K562 (cell line): Measurements from ENCODE around the gene FOXJ1. TPM values are rescaled to one million over a fixed set of nuclear protein-coding genes. Genes with fewer than 3 reads are reported as not detected.

Source experiments
- BRCA1 ChIP-seq, 2 experiments: fragments of 450-650 bp in 1 of 2; sonication (generic) in 1 of 2; formaldehyde crosslinking in 1 of 2; IDR thresholded peaks; 2 replicates each; pipeline versions ENCODE4 v1.5.0 to v1.6.1; 2017 to 2020; ENCODE audit warnings: mild to moderate bottlenecking in 1 of 2, missing genetic modification reagents in 1 of 2
- CREB1 ChIP-seq, 2 experiments: sonication (generic) in 1 of 2; formaldehyde crosslinking in 1 of 2; IDR thresholded peaks; 2 replicates each; pipeline versions ENCODE4 v1.6.1 to v1.8.0; 2012 to 2022; ENCODE audit warnings: inconsistent platforms in 1 of 2, mild to moderate bottlenecking in 1 of 2, missing genetic modification reagents in 1 of 2, moderate library complexity in 1 of 2
- CXXC5 ChIP-seq: fragments of 250-450 bp; sonication (Bioruptor Pico); IDR thresholded peaks from 2 replicates; pipeline ENCODE4 v1.8.0; 2022; ENCODE audit warnings: inconsistent platforms, mild to moderate bottlenecking, moderate library complexity
- ELF2 ChIP-seq: fragments of 250-450 bp; sonication (Bioruptor Pico); IDR thresholded peaks from 2 replicates; pipeline ENCODE4 v1.5.0; 2021; ENCODE audit warnings: mild to moderate bottlenecking
- KLF6 ChIP-seq: fragments of 250-450 bp; sonication (Bioruptor Pico); IDR thresholded peaks from 2 replicates; pipeline ENCODE4 v1.4.0; 2020; ENCODE audit warnings: mild to moderate bottlenecking, moderate library complexity, borderline replicate concordance
- MCM5 ChIP-seq: fragments of 450-650 bp; IDR thresholded peaks from 2 replicates; pipeline ENCODE4 v1.6.1; 2016; ENCODE audit warnings: low read depth
- MEF2D ChIP-seq: conservative IDR thresholded peaks from 2 replicates; pipeline ENCODE4 v1.6.1; 2016; ENCODE audit warnings: low read depth, missing genetic modification characterization, missing compliant biosample characterization
- MTA2 ChIP-seq: fragments of 450-650 bp; IDR thresholded peaks from 2 replicates; pipeline ENCODE4 v1.6.1; 2016; ENCODE audit warnings: low read depth
- NFXL1 ChIP-seq: fragments of 450-650 bp; formaldehyde crosslinking; IDR thresholded peaks from 2 replicates; pipeline ENCODE4 v1.4.0; 2021; ENCODE audit warnings: mild to moderate bottlenecking
- PHB ChIP-seq: fragments of 250-450 bp; sonication (Bioruptor Pico); IDR thresholded peaks from 2 replicates; pipeline ENCODE4 v1.5.0; 2021
- PML ChIP-seq: IDR thresholded peaks from 2 replicates; pipeline ENCODE4 v1.6.1; 2012; ENCODE audit warnings: low read length, inconsistent platforms
- POLR2AphosphoS5 ChIP-seq: IDR thresholded peaks from 2 replicates; pipeline ENCODE4 v1.6.1; 2011; ENCODE audit warnings: mild to moderate bottlenecking, low read depth, low read length, moderate library complexity; ENCODE audit not compliant: control insufficient read depth, insufficient read depth
- PTTG1 ChIP-seq: fragments of 450-650 bp; IDR thresholded peaks from 2 replicates; pipeline ENCODE4 v1.6.1; 2016; ENCODE audit warnings: low read depth, mild to moderate bottlenecking, missing genetic modification characterization, missing compliant biosample characterization
- TRIM24 ChIP-seq, 2 experiments: fragments of 450-650 bp; IDR thresholded peaks; 2 replicates each; pipeline ENCODE4 v1.6.1; 2016
- ZKSCAN8 ChIP-seq: fragments of 200-800 bp; sonication (Bioruptor generic); IDR thresholded peaks from 2 replicates; pipeline ENCODE4 v1.6.1; 2016; ENCODE audit warnings: missing genetic modification characterization, missing compliant biosample characterization
- ZNF124 ChIP-seq: sonication (generic); formaldehyde crosslinking; IDR thresholded peaks from 2 replicates; pipeline ENCODE4 v1.8.1; 2022; ENCODE audit warnings: missing genetic modification reagents
- ZNF23 ChIP-seq: fragments of 250-450 bp; sonication (Bioruptor Pico); IDR thresholded peaks from 2 replicates; pipeline ENCODE4 v1.4.0; 2020; ENCODE audit warnings: mild to moderate bottlenecking
- ZNF253 ChIP-seq: fragments of 250-450 bp; sonication (Bioruptor Pico); conservative IDR thresholded peaks from 2 replicates; pipeline ENCODE4 v1.6.1; 2021; ENCODE audit warnings: mild to moderate bottlenecking
- ZNF583 ChIP-seq: fragments of 250-450 bp; sonication (Bioruptor Pico); IDR thresholded peaks from 2 replicates; pipeline ENCODE4 v1.4.0; 2020
- ZNF830 ChIP-seq: fragments of 250-450 bp; sonication (Bioruptor Pico); IDR thresholded peaks from 2 replicates; pipeline ENCODE4 v1.5.0; 2021; ENCODE audit warnings: mild to moderate bottlenecking
- polyA plus RNA-seq, 8 experiments: library from polyadenylated mRNA; depleted of rRNA in 4 of 8; stranded (reverse) in 5 of 8; unstranded in 3 of 8; fragments of >200 nt; fragmentation: Nextera tagmentation in 2 of 8; fragmentation: Illumina TruSeq in 1 of 8; extraction: Ambion mirVana in 2 of 8; extraction: Trizol in 1 of 8; gene quantifications; 2 replicates each; pipeline versions ENCODE4 v1.2.1 to v1.2.3, GENCODE V29; 2011 to 2014; ENCODE audit warnings: inconsistent platforms in 1 of 8, missing spikeins in 1 of 8
- total RNA-seq, 7 experiments: library from RNA; depleted of rRNA in 6 of 7; stranded (reverse); fragments of >200 nt in 6 of 7; fragmentation: Illumina TruSeq in 2 of 7; extraction: Trizol in 2 of 7; gene quantifications; 2 replicates each; pipeline versions ENCODE4 v1.2.1 to v1.2.3, GENCODE V29; 2011 to 2021; ENCODE audit warnings: low replicate concordance in 1 of 7
- TF ChIP-seq, protein P1 (sequence below): fragments of 250-450 bp; sonication (Bioruptor Pico); IDR thresholded peaks from 2 replicates; pipeline ENCODE4 v1.5.0; 2021; ENCODE audit warnings: mild to moderate bottlenecking, moderate library complexity
- TF ChIP-seq, protein P2 (sequence below): sonication (generic); formaldehyde crosslinking; IDR thresholded peaks from 2 replicates; pipeline ENCODE4 v1.8.0; 2022; ENCODE audit warnings: mild to moderate bottlenecking, missing genetic modification reagents
- TF ChIP-seq, protein P3 (sequence below): IDR thresholded peaks from 2 replicates; pipeline ENCODE4 v1.6.1; 2012; ENCODE audit warnings: low read depth, low read length, improper control_type of control experiment, borderline replicate concordance

FOXJ1 gene
- total and polyA plus RNA-seq, 9 of the 15 experiments (the other 6 are each of a cell fraction or from before 2014, with no cell fraction given), result 0.07 TPM; not detected in 8

DNA sequence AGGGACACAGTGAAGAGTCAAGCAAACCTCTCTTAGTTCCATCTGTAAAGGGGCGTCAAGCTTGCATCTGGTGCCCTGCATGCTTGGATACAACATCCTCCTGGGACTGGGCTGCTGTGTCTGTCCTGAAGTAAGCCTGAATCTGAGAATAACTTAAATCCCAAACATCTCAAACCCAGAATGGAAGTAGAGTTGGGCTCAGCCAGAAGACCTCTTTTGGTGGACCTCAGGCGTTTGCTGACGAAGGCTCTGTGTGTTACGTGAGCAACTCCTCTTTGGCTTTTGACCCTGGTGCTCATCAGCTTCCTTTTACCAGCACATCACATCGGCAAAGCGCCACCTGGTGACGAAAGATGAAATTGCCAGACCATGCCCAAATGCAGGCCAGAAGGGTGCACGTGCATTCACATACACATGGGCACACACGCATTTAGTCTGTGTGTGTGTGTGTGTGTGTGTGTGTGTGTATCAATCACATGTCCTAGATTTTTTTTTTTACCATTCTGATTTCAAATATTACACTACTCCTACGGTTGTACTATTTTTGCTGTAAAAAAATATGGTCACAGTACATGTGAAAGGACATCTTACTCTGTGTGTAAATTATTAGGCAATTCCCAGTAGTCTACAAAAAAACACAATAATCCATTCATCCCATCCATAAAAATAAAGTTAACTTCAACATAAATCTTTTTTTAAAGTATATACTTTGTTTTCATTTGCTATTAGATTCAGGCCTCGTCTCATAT lies 41.1 kb upstream of the FOXJ1 start (continued):
- TF ChIP-seq CXXC5 (CRISPR knock-in tag) (peak; percentile 79), ZNF124 (CRISPR knock-in tag) (no peak), PML (no peak), PTTG1 (tag) (no peak), ZNF253 (CRISPR knock-in tag) (no peak), PHB (CRISPR knock-in tag) (no peak), TRIM24 (IDR thresholded peaks at IDR 0.05) (peak in 1 of 2 experiments; percentile 26; a peak in 1 of 4 replicates), POLR2AphosphoS5 (no peak), ZNF830 (CRISPR knock-in tag) (no peak), KLF6 (no peak), NFXL1 (CRISPR knock-in tag) (no peak), MTA2 (no peak), ELF2 (CRISPR knock-in tag) (no peak), ZNF23 (CRISPR knock-in tag) (no peak), ZKSCAN8 (CRISPR knock-in tag) (no peak), MCM5 (no peak), BRCA1 (IDR thresholded peaks at IDR 0.05) (no peak), BRCA1 (CRISPR knock-in tag; IDR thresholded peaks at IDR 0.05) (no peak), CREB1 (IDR thresholded peaks at IDR 0.05) (peak; percentile 40; the same call in 1 of the 2 replicates), CREB1 (CRISPR knock-in tag; IDR thresholded peaks at IDR 0.05) (peak; percentile 77), MEF2D (0 out of 2 replicates have a peak, but pooled peaks have one; percentile 38), ZNF583 (CRISPR knock-in tag) (no peak)
- TF ChIP-seq, protein P1, sequence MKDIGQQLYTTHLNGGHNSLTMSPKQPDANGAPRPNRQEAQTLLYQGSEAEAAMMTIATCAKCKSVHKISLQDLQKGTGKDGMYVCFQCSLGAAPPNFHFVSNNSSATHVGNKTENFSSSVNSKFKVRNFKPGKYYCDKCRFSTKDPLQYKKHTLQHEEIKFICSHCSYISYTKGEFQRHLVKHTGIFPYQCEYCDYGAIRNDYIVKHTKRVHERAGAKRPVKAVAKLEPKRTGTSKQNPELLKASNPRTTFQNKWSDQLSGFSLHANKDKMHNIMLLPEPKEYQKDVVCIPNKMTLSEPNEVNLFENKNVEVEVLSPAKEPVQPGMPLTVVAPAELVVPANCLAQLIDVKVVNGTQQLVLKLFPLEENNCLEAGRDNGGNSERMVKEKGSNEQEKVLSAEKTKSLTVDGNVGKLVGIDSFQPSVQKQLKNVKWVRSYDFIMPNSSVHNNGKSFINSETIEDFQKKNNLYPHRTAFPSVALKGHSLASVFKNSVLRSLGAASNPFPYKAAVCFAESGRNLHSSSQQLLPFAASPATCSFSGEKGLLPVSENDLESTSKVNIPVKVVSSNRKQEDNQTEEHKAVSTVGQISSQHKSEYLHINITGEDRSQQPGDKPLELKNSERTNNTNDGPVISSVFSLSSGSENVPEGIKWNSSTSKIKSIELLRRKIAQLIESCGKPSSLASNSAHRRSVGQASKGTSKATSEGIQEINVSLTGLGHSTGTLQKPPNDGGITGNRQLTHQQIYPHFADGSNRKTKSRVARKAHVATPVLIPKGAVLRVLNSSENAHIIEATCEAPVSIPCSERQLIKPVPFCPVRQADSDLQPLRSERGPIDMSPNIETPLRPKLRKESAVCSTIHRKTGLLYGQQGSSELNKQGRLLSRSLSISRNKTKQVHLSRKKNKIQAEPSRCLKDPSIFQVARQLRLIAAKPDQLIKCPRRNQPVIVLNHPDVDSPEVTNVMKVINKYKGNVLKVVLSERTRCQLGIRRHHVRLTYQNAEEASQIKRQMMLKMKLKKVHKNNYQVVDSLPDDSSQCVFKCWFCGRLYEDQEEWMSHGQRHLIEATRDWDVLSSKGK (CRISPR knock-in tag), result no peak
- TF ChIP-seq, protein P2, sequence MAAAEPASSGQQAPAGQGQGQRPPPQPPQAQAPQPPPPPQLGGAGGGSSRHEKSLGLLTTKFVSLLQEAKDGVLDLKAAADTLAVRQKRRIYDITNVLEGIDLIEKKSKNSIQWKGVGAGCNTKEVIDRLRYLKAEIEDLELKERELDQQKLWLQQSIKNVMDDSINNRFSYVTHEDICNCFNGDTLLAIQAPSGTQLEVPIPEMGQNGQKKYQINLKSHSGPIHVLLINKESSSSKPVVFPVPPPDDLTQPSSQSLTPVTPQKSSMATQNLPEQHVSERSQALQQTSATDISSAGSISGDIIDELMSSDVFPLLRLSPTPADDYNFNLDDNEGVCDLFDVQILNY (CRISPR knock-in tag), result no peak
- TF ChIP-seq, protein P3, sequence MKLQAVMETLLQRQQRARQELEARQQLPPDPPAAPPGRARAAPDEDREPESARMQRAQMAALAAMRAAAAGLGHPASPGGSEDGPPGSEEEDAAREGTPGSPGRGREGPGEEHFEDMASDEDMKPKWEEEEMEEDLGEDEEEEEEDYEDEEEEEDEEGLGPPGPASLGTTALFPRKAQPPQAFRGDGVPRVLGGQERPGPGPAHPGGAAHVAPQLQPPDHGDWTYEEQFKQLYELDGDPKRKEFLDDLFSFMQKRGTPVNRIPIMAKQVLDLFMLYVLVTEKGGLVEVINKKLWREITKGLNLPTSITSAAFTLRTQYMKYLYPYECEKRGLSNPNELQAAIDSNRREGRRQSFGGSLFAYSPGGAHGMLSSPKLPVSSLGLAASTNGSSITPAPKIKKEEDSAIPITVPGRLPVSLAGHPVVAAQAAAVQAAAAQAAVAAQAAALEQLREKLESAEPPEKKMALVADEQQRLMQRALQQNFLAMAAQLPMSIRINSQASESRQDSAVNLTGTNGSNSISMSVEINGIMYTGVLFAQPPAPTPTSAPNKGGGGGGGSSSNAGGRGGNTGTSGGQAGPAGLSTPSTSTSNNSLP, result no peak
